ENCODE measurements around the gene TRPM3. TPM values are rescaled to one million over a fixed set of nuclear protein-coding genes. Genes with fewer than 3 reads are reported as not detected.

Gene TRPM3
- polyA plus RNA-seq, 2 of the 4 experiments (the other 2 are of a cell fraction), result not detected

DNA sequence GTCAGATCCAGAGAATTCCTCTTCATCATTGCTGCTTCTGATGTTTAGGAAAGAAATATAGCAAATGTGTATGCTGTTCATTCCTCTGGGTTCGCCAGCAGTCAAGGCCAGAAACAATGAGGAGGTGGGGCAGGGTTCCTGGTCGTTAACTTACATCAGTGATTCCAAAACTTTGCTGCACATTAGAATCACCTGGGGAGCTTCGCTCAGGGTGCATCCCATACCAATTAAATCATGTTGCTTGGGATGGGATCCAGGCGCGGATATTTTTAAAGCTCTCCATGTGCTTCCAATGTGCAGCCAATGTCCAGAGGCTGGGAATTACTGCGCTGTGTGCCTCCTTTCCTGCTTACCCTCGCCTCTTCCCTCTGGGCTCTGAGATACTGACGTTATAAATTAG, 479.1 kb downstream of the TRPM3 start:
- no peak for ATAC-seq
- POLR2A ChIA-PET, result no interaction called here
- CTCF ChIA-PET, result interaction anchor here (0.6 to 8.8 kb wide), 3 partner anchors 359 to 1473 kb away, joined by 3 to 114 read pairs (median 3); no protein-coding TSS in a partner anchor

GRCh38 chr9:70641631-70642030, 479.8 kb downstream of the TRPM3 start:
- ATAC-seq, result no peak

More for the DNA sequence above, 479.1 kb downstream of the TRPM3 start:
- H3K4me2 ChIP-seq, result no peak overlapping the region
- whole genome bisulfite sequencing (ENCODE audit: missing lambda C conversion rate), result 33% methylated on average over 8 of the region's 8 CpGs
- DNase-seq (ENCODE audit: low read depth in 1 of 2, low spot score in 1 of 2), result no peak
- no peak overlapping the region for H3K4me3 ChIP-seq
- no peaks in the 10 kb centered on the region for H3K9me3 ChIP-seq
- TF ChIP-seq FOSB (CRISPR knock-in tag; IDR thresholded peaks at IDR 0.05) (no peak), NPAS2 (CRISPR knock-in tag; IDR thresholded peaks at IDR 0.05; ENCODE audit: borderline replicate concordance) (no peak), PHF8 (IDR thresholded peaks at IDR 0.05; ENCODE audit: borderline replicate concordance, low read depth) (no peak), RFX5 (IDR thresholded peaks at IDR 0.05) (no peak), CBX8 (IDR thresholded peaks at IDR 0.05) (no peak), MAX (IDR thresholded peaks at IDR 0.05) (no peak), HDAC2 (IDR thresholded peaks at IDR 0.05) (no peak), MAZ (IDR thresholded peaks at IDR 0.05; ENCODE audit: borderline replicate concordance, low read depth, low read length) (no peak)
- TF ChIP-seq, protein P1, sequence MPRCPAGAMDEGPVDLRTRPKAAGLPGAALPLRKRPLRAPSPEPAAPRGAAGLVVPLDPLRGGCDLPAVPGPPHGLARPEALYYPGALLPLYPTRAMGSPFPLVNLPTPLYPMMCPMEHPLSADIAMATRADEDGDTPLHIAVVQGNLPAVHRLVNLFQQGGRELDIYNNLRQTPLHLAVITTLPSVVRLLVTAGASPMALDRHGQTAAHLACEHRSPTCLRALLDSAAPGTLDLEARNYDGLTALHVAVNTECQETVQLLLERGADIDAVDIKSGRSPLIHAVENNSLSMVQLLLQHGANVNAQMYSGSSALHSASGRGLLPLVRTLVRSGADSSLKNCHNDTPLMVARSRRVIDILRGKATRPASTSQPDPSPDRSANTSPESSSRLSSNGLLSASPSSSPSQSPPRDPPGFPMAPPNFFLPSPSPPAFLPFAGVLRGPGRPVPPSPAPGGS (IDR thresholded peaks at IDR 0.05), result no peak
- no peaks in the 10 kb centered on the region for H3K4me1 ChIP-seq
- no peak overlapping the region for H3K27ac ChIP-seq
- no peak for FAIRE-seq

More at GRCh38 chr9:70641631-70642030, 479.8 kb downstream of the TRPM3 start:
- CTCF ChIA-PET, result interaction anchor here (1.0 to 8.8 kb wide), 2 partner anchors 269 to 607 kb away, joined by 3 to 114 read pairs; no protein-coding TSS in a partner anchor
- Histone ChIP-seq H3K4me3 (no peak overlapping the region), H3K4me1 (no peaks in the 10 kb centered on the region), H3K4me2 (no peak overlapping the region), H3K27ac (no peak overlapping the region), H3K9me3 (no peaks in the 10 kb centered on the region)
- DNase-seq (ENCODE audit: low read depth in 1 of 2, low spot score in 1 of 2) (no peak), FAIRE-seq (no peak)
- 0% methylated on average over 1 of the region's 1 CpG for WGBS (ENCODE audit: missing lambda C conversion rate)
- POLR2A ChIA-PET, result no interaction called here
- TF ChIP-seq NR3C1 (IDR thresholded peaks at IDR 0.05) (no peak), RARB (CRISPR knock-in tag; IDR thresholded peaks at IDR 0.05) (no peak), HOXB13 (CRISPR knock-in tag; IDR thresholded peaks at IDR 0.05; ENCODE audit: low read depth) (no peak), BHLHE40 (IDR thresholded peaks at IDR 0.05; ENCODE audit: low read depth, low read length) (no peak), ZSCAN20 (CRISPR knock-in tag; IDR thresholded peaks at IDR 0.05) (no peak), MAFK (IDR thresholded peaks at IDR 0.05; ENCODE audit: partially characterized antibody) (no peak), REST (IDR thresholded peaks at IDR 0.05) (no peak), EHF (CRISPR knock-in tag; IDR thresholded peaks at IDR 0.05) (no peak), JUNB (IDR thresholded peaks at IDR 0.05) (no peak), CEBPB (IDR thresholded peaks at IDR 0.05) (no peak), NFE2L2 (conservative IDR thresholded peaks at IDR 0.05; ENCODE audit: low read length) (no peak), ZNF302 (CRISPR knock-in tag; IDR thresholded peaks at IDR 0.05) (no peak), ATOH8 (CRISPR knock-in tag; IDR thresholded peaks at IDR 0.05; ENCODE audit: low read depth) (no peak)
- TF ChIP-seq, protein P2, sequence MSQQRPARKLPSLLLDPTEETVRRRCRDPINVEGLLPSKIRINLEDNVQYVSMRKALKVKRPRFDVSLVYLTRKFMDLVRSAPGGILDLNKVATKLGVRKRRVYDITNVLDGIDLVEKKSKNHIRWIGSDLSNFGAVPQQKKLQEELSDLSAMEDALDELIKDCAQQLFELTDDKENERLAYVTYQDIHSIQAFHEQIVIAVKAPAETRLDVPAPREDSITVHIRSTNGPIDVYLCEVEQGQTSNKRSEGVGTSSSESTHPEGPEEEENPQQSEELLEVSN (IDR thresholded peaks at IDR 0.05; ENCODE audit: borderline replicate concordance, low read depth), result no peak

All from A549 (cell line).